Measurements from ENCODE around the gene ILRUN. TPM values are rescaled to one million over a fixed set of nuclear protein-coding genes. Genes with fewer than 3 reads are reported as not detected.

Gene ILRUN
- total and polyA plus RNA-seq, 9 of the 15 experiments (the other 6 are each of a cell fraction or from before 2014, with no cell fraction given): 24.9 to 78.9 (median 53.4) TPM

DNA sequence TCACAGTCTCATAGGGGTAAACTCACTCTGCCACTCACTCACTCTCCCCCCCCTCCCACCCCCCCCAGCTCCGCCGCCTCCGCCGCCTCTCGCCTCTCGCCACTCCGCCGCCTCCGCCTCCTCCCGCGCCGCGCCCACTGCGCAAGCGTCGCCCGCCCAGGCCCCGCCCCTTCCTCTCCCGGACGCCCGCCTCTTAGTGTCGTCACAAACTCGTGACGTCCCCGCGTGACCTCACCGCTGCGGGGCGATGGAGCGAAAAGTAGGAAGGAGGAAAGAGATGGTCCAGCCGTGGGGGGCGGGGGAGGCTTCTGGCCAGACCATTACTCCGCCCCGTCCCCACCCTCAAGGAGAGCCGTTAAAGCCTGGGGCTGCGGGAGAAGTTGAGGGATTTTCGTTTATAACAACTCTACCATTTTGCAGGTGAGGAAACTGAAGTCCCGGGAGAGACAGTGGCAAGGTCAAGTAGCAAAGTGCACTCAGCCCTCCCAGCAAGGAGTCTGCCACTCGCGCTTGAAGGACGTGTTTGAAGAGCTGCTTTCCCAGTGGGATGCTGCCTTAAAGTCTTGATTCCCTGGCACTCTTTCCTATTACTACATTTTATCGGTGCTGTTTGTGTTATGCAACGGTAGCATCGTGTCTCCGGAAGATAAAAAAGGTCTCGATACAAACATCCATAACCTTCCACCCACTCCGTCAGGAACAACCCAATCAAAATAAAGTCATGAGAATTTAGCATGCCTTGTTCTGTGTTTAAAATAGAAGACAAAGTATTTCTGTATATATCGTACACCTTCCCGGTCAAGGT, at the start of gene ILRUN (continued):
- TF ChIP-seq, protein P1, sequence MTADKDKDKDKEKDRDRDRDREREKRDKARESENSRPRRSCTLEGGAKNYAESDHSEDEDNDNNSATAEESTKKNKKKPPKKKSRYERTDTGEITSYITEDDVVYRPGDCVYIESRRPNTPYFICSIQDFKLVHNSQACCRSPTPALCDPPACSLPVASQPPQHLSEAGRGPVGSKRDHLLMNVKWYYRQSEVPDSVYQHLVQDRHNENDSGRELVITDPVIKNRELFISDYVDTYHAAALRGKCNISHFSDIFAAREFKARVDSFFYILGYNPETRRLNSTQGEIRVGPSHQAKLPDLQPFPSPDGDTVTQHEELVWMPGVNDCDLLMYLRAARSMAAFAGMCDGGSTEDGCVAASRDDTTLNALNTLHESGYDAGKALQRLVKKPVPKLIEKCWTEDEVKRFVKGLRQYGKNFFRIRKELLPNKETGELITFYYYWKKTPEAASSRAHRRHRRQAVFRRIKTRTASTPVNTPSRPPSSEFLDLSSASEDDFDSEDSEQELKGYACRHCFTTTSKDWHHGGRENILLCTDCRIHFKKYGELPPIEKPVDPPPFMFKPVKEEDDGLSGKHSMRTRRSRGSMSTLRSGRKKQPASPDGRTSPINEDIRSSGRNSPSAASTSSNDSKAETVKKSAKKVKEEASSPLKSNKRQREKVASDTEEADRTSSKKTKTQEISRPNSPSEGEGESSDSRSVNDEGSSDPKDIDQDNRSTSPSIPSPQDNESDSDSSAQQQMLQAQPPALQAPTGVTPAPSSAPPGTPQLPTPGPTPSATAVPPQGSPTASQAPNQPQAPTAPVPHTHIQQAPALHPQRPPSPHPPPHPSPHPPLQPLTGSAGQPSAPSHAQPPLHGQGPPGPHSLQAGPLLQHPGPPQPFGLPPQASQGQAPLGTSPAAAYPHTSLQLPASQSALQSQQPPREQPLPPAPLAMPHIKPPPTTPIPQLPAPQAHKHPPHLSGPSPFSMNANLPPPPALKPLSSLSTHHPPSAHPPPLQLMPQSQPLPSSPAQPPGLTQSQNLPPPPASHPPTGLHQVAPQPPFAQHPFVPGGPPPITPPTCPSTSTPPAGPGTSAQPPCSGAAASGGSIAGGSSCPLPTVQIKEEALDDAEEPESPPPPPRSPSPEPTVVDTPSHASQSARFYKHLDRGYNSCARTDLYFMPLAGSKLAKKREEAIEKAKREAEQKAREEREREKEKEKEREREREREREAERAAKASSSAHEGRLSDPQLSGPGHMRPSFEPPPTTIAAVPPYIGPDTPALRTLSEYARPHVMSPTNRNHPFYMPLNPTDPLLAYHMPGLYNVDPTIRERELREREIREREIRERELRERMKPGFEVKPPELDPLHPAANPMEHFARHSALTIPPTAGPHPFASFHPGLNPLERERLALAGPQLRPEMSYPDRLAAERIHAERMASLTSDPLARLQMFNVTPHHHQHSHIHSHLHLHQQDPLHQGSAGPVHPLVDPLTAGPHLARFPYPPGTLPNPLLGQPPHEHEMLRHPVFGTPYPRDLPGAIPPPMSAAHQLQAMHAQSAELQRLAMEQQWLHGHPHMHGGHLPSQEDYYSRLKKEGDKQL (CRISPR knock-in tag; IDR thresholded peaks at IDR 0.05; ENCODE audit: borderline replicate concordance): peak; percentile 60; the same call in 1 of the 2 replicates
- peak; percentile 74 for TF ChIP-seq TBP (optimal IDR thresholded peaks at IDR 0.05; ENCODE audit: low read depth, low read length)
- no peak for TF ChIP-seq ERF (CRISPR knock-in tag; IDR thresholded peaks at IDR 0.05)
- TF ChIP-seq, protein P2, sequence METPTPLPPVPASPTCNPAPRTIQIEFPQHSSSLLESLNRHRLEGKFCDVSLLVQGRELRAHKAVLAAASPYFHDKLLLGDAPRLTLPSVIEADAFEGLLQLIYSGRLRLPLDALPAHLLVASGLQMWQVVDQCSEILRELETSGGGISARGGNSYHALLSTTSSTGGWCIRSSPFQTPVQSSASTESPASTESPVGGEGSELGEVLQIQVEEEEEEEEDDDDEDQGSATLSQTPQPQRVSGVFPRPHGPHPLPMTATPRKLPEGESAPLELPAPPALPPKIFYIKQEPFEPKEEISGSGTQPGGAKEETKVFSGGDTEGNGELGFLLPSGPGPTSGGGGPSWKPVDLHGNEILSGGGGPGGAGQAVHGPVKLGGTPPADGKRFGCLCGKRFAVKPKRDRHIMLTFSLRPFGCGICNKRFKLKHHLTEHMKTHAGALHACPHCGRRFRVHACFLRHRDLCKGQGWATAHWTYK (CRISPR knock-in tag; IDR thresholded peaks at IDR 0.05): 0 out of 2 replicates have a peak, but pooled peaks have one; percentile 60
- no peak for TF ChIP-seq SRSF9 (IDR thresholded peaks at IDR 0.05; ENCODE audit: borderline replicate concordance, low read depth, low read length)
- peak; percentile 60; the same call in 1 of the 2 replicates for TF ChIP-seq KAT7 (CRISPR knock-in tag; IDR thresholded peaks at IDR 0.05; ENCODE audit: borderline replicate concordance)
- TF ChIP-seq ZFP36 (IDR thresholded peaks at IDR 0.05; ENCODE audit: low read depth, low read length, partially characterized antibody): no peak
- TF ChIP-seq MAFK (IDR thresholded peaks at IDR 0.05; ENCODE audit: low read length): peak; percentile 40; the same call in 1 of the 2 replicates
- TF ChIP-seq HMGN3 (IDR thresholded peaks at IDR 0.05; ENCODE audit: borderline replicate concordance, extremely low read depth, insufficient read length, low read depth, low read length): peak; percentile 80
- no peak for TF ChIP-seq FOXJ3 (CRISPR knock-in tag; IDR thresholded peaks at IDR 0.05)
- TF ChIP-seq, protein P3, sequence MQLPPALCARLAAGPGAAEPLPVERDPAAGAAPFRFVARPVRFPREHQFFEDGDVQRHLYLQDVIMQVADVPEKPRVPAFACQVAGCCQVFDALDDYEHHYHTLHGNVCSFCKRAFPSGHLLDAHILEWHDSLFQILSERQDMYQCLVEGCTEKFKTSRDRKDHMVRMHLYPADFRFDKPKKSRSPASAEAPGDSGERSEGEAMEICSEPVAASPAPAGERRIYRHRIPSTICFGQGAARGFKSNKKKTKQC (CRISPR knock-in tag; IDR thresholded peaks at IDR 0.05): peak; percentile 85
- TF ChIP-seq NCOA1 (IDR thresholded peaks at IDR 0.05; ENCODE audit: low read depth): peak; percentile 98
- TF ChIP-seq MTA3 (IDR thresholded peaks at IDR 0.05; ENCODE audit: borderline replicate concordance): peak; percentile 99
- no peak for TF ChIP-seq CBX2 (IDR thresholded peaks at IDR 0.05; ENCODE audit: insufficient read depth, low read length, poor library complexity, severe bottlenecking)
- TF ChIP-seq SIN3B (IDR thresholded peaks at IDR 0.05; ENCODE audit: low read depth): 0 out of 2 replicates have a peak, but pooled peaks have one; percentile 19
- 0 out of 2 replicates have a peak, but pooled peaks have one; percentile 18 for TF ChIP-seq TEAD4 (IDR thresholded peaks at IDR 0.05; ENCODE audit: low read length)
- TF ChIP-seq TEAD4 (CRISPR knock-in tag; IDR thresholded peaks at IDR 0.05; ENCODE audit: borderline replicate concordance): no peak

All from K562 (cell line).